GM19240 (cell line): ENCODE data around the gene IRS1.

ENCODE experiments used
- DNase-seq: peaks from one replicate; pipeline ENCODE4 v3.0.0; 2011; ENCODE audit warnings: low spot score; ENCODE audit not compliant: insufficient read length

IRS1 gene

GRCh38 chr2:226828191-226828590 lies 28.6 kb upstream of the IRS1 start:
- DNase-seq = no peak

- no peak for DNase-seq
Observed at GRCh38 chr2:226825056-226825455, 25.4 kb upstream of the IRS1 start.

GRCh38 chr2:226818930-226819329 lies 19.3 kb upstream of the IRS1 start:
- DNase-seq = no peak

GRCh38 chr2:226813148-226813701 lies 13.6 kb upstream of the IRS1 start:
- no peak for DNase-seq

- no peak for DNase-seq
Observed at GRCh38 chr2:226803410-226803809, 3.8 kb upstream of the IRS1 start.

GRCh38 chr2:226802573-226802972 lies 3.0 kb upstream of the IRS1 start:
- DNase-seq = no peak

- DNase-seq = peak; percentile 77
Observed at GRCh38 chr2:226800941-226801784, 1.5 kb upstream of the IRS1 start.

- DNase-seq = no peak
Observed at GRCh38 chr2:226799976-226800940, 638 bp upstream of the IRS1 start.

GRCh38 chr2:226798422-226799210 lies 1.0 kb downstream of the IRS1 start:
- peak; percentile 28 for DNase-seq

GRCh38 chr2:226797989-226798421 lies 1.6 kb downstream of the IRS1 start:
- no peak for DNase-seq

GRCh38 chr2:226797289-226797988 lies 2.2 kb downstream of the IRS1 start:
- DNase-seq = no peak

GRCh38 chr2:226796840-226797288 lies 2.8 kb downstream of the IRS1 start:
- DNase-seq = no peak

- DNase-seq = no peak
Observed at GRCh38 chr2:226796012-226796839, 3.4 kb downstream of the IRS1 start.

- no peak for DNase-seq
Observed at GRCh38 chr2:226795281-226796011, 4.2 kb downstream of the IRS1 start.

- DNase-seq = no peak
Observed at GRCh38 chr2:226794751-226795171, 4.9 kb downstream of the IRS1 start.

GRCh38 chr2:226794196-226794661 lies 5.4 kb downstream of the IRS1 start:
- no peak for DNase-seq

- DNase-seq = no peak
Observed at GRCh38 chr2:226793646-226794045, 6.0 kb downstream of the IRS1 start.

- DNase-seq = no peak
Observed at GRCh38 chr2:226792155-226792881, 7.3 kb downstream of the IRS1 start.
